ENCODE data around the gene SNX13. TPM values are rescaled to one million over a fixed set of nuclear protein-coding genes. Genes with fewer than 3 reads are reported as not detected.

Gene SNX13
- total and polyA plus RNA-seq, 9 of the 15 experiments (the other 6 are each of a cell fraction or from before 2014, with no cell fraction given) = 5.6 to 33.2 (median 25.4) TPM

GRCh38 chr7:17848516-17848915, 91.8 kb downstream of the SNX13 start (continued):
- TF ChIP-seq ZNF318 (IDR thresholded peaks at IDR 0.05; ENCODE audit: borderline replicate concordance in 1 of 2, low read depth in 1 of 2) = no peak

- Histone ChIP-seq H2AFZ (ENCODE audit: low read depth, low read length) (no peak overlapping the region), H3K4me1 (replicated peaks in 1 of 2; ENCODE audit: control insufficient read depth in 2 of 2, insufficient read depth in 2 of 2, low read length in 2 of 2) (no peaks in the 10 kb centered on the region), H4K20me1 (replicated peaks; ENCODE audit: control insufficient read depth, insufficient read depth, low read length) (no peaks in the 10 kb centered on the region), H3K79me2 (ENCODE audit: control insufficient read depth, insufficient read depth, low read length) (no peaks in the 10 kb centered on the region), H3K27me3 (ENCODE audit: control insufficient read depth in 2 of 2, insufficient read depth in 2 of 2, low read length in 2 of 2) (no peaks in the 10 kb centered on the region), H3K36me3 (ENCODE audit: control insufficient read depth, insufficient read depth, low read length) (peaks cover 31% of the 10 kb centered on the region; the same call in 2 of the 3 replicates), H3K9me3 (replicated peaks; ENCODE audit: control insufficient read depth, insufficient read depth, low read depth, low read length) (no peaks in the 10 kb centered on the region), H3K9me1 (ENCODE audit: control insufficient read depth, insufficient read depth, low read length) (no peaks in the 10 kb centered on the region), H3K4me3 (no peak overlapping the region), H3K27ac (ENCODE audit: extremely low read depth, low read depth, low read length) (no peak overlapping the region), H3K9ac (ENCODE audit: insufficient read depth in 1 of 2, low read depth in 2 of 2, low read length in 2 of 2) (no peak overlapping the region), H3K4me2 (ENCODE audit: insufficient read depth, low read length) (no peak overlapping the region)
- ChIA-PET POLR2A (interaction anchor here (0.7 kb wide), 1 partner anchor 371 kb away, joined by 3 read pairs; no protein-coding TSS in a partner anchor), CTCF (ENCODE audit: low intra/inter-chr PET ratio) (no interaction called here)
- no peak for DNase-seq (ENCODE audit: extremely low read depth in 1 of 4, low spot score in 3 of 4)
- TF ChIP-seq NR1H2 (CRISPR knock-in tag; IDR thresholded peaks at IDR 0.05) = no peak
- no peak for TF ChIP-seq HDGF (IDR thresholded peaks at IDR 0.05)
- no peak for TF ChIP-seq RNF2 (IDR thresholded peaks at IDR 0.05)
- no peak for TF ChIP-seq ETV6 (IDR thresholded peaks at IDR 0.05; ENCODE audit: borderline replicate concordance in 1 of 2, low read depth in 2 of 2, low read length in 1 of 2)
- TF ChIP-seq ETV6 (CRISPR knock-in tag; IDR thresholded peaks at IDR 0.05; ENCODE audit: borderline replicate concordance) = no peak
- TF ChIP-seq TCF15 (CRISPR knock-in tag; IDR thresholded peaks at IDR 0.05) = no peak
- TF ChIP-seq NFE2L1 (tag; IDR thresholded peaks at IDR 0.05; ENCODE audit: borderline replicate concordance, low read depth) = no peak
- TF ChIP-seq RAD21 (CRISPR knock-in tag; conservative IDR thresholded peaks at IDR 0.05 in 1 of 2, IDR thresholded peaks at IDR 0.05 in 1 of 2) = no peak
- no TSS peak for BruUV-seq (replicated peaks)
- intact Hi-C loops (cut with micrococcal nuclease) (no loop called here), in situ Hi-C loops (cut with MboI) (no loop called here)
- ATAC-seq = no peak
- WGBS (ENCODE audit: insufficient coverage, low coverage, missing lambda C conversion rate) = 69% methylated on average over 5 of the region's 5 CpGs
- no peak for FAIRE-seq
Observed at GRCh38 chr7:17846935-17847334, 93.4 kb downstream of the SNX13 start.

Data from K562 (cell line).